Measurements from ENCODE around the gene E2F1.

E2F1 gene

DNA sequence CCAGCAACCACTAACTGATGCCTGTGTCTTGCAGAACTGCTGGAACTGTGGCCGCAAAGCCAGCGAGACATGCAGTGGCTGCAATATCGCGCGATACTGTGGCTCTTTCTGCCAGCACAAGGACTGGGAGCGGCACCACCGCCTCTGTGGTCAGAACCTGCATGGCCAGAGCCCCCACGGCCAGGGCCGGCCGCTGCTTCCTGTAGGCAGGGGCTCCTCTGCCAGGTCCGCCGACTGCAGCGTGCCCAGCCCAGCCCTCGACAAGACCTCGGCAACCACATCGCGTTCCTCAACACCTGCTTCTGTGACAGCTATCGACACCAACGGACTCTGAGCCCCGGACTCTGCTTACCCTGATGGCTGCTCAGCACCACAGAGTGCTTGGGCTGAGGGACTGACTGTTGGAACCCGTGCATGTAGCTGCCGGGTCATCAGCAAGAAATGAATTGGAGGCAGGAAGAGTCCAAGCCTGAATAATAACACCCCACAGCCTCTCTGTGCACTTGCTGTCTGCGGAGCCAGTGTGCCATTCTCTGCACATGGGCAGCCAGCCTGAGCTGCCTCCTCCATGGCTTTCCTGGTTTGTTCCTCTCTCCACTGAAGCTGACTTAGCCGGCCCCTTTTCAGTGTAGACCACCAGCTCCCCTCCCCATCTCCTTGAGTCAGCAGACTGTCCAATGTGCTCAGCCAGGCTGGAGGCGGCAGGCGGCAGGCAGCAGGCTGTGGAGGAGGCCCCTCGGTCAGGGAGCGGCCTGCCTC lies 41.7 kb downstream of the E2F1 start:
- Histone ChIP-seq H3K9me2 (replicated peaks; ENCODE audit: control insufficient read depth, low read length) (no peaks in the 10 kb centered on the region), H3K4me1 (ENCODE audit: control insufficient read depth, low read length) (no peaks in the 10 kb centered on the region), H4K20me1 (ENCODE audit: control insufficient read depth, insufficient read depth, low read depth, low read length) (no peaks in the 10 kb centered on the region), H3F3A (ENCODE audit: control insufficient read depth, insufficient read depth) (no peaks in the 10 kb centered on the region), H3K4me2 (ENCODE audit: low read length) (no peak overlapping the region), H3K36me3 (ENCODE audit: control insufficient read depth, low read length) (peaks cover 5% of the 10 kb centered on the region; the same call in 1 of the 2 replicates), H3K79me2 (ENCODE audit: control insufficient read depth, low read length) (no peaks in the 10 kb centered on the region), H3K27ac (ENCODE audit: low read depth, low read length) (no peak overlapping the region), H3K4me3 (ENCODE audit: low read length) (no peak overlapping the region), H3K27me3 (ENCODE audit: control insufficient read depth, low read length) (no peaks in the 10 kb centered on the region), H3K9me3 (ENCODE audit: control insufficient read depth, insufficient read depth, low read length) (no peaks in the 10 kb centered on the region)
- TF ChIP-seq, protein P1, sequence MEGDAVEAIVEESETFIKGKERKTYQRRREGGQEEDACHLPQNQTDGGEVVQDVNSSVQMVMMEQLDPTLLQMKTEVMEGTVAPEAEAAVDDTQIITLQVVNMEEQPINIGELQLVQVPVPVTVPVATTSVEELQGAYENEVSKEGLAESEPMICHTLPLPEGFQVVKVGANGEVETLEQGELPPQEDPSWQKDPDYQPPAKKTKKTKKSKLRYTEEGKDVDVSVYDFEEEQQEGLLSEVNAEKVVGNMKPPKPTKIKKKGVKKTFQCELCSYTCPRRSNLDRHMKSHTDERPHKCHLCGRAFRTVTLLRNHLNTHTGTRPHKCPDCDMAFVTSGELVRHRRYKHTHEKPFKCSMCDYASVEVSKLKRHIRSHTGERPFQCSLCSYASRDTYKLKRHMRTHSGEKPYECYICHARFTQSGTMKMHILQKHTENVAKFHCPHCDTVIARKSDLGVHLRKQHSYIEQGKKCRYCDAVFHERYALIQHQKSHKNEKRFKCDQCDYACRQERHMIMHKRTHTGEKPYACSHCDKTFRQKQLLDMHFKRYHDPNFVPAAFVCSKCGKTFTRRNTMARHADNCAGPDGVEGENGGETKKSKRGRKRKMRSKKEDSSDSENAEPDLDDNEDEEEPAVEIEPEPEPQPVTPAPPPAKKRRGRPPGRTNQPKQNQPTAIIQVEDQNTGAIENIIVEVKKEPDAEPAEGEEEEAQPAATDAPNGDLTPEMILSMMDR (IDR thresholded peaks at IDR 0.05; ENCODE audit: low read depth, low read length, poor library complexity, severe bottlenecking), result no peak
- no peak for TF ChIP-seq EZH2phosphoT487 (IDR thresholded peaks at IDR 0.05; ENCODE audit: borderline replicate concordance, low read length)

- Histone ChIP-seq H3K4me2 (ENCODE audit: low read length) (no peak overlapping the region), H3K9me3 (ENCODE audit: control insufficient read depth, insufficient read depth, low read length) (no peaks in the 10 kb centered on the region), H3K36me3 (ENCODE audit: control insufficient read depth, low read length) (peaks cover 5% of the 10 kb centered on the region; the same call in 1 of the 2 replicates), H3K4me1 (ENCODE audit: control insufficient read depth, low read length) (no peaks in the 10 kb centered on the region), H4K20me1 (ENCODE audit: control insufficient read depth, insufficient read depth, low read depth, low read length) (no peaks in the 10 kb centered on the region), H3K9me2 (replicated peaks; ENCODE audit: control insufficient read depth, low read length) (no peaks in the 10 kb centered on the region), H3K4me3 (ENCODE audit: low read length) (no peak overlapping the region), H3F3A (ENCODE audit: control insufficient read depth, insufficient read depth) (no peaks in the 10 kb centered on the region), H3K27me3 (ENCODE audit: control insufficient read depth, low read length) (no peaks in the 10 kb centered on the region), H3K27ac (ENCODE audit: low read depth, low read length) (no peak overlapping the region), H3K79me2 (ENCODE audit: control insufficient read depth, low read length) (no peaks in the 10 kb centered on the region)
- no peak for TF ChIP-seq EZH2phosphoT487 (IDR thresholded peaks at IDR 0.05; ENCODE audit: borderline replicate concordance, low read length)
- TF ChIP-seq, protein P1 (IDR thresholded peaks at IDR 0.05; ENCODE audit: low read depth, low read length, poor library complexity, severe bottlenecking), result no peak
Measured at GRCh38 chr20:33640287-33640686, 45.9 kb downstream of the E2F1 start.

DNA sequence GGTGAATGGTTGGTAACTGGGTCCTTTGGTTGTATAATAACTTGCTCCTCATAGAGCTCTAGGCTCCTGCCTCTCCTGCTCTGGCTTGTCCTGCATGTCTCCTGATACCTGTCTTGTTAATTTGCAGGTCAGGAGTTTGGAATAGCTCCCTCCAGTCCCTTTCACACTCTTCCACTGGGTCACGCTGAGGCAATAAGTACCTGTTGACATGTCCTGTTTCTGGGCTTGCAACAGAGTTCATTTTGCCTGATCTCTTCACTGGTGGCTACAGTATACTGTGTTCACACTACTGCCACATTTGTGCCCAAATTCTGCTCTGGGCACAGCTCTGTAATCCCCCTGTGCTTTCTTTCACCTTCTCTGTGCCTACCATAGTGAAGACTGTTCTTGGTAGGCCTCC lies 49.4 kb downstream of the E2F1 start:
- no peaks in the 10 kb centered on the region for H3K9me3 ChIP-seq (ENCODE audit: control insufficient read depth, insufficient read depth, low read length)
- no peaks in the 10 kb centered on the region for H3K79me2 ChIP-seq (ENCODE audit: control insufficient read depth, low read length)
- H3K27ac ChIP-seq (ENCODE audit: low read depth, low read length), result no peak overlapping the region
- no peak for TF ChIP-seq EZH2phosphoT487 (IDR thresholded peaks at IDR 0.05; ENCODE audit: borderline replicate concordance, low read length)
- TF ChIP-seq, protein P1 (IDR thresholded peaks at IDR 0.05; ENCODE audit: low read depth, low read length, poor library complexity, severe bottlenecking), result no peak
- H3K4me3 ChIP-seq (ENCODE audit: low read length), result no peak overlapping the region
- H3K9me2 ChIP-seq (replicated peaks; ENCODE audit: control insufficient read depth, low read length), result no peaks in the 10 kb centered on the region
- H3K27me3 ChIP-seq (ENCODE audit: control insufficient read depth, low read length), result no peaks in the 10 kb centered on the region
- H4K20me1 ChIP-seq (ENCODE audit: control insufficient read depth, insufficient read depth, low read depth, low read length), result no peaks in the 10 kb centered on the region
- peaks cover 5% of the 10 kb centered on the region; the same call in 1 of the 2 replicates for H3K36me3 ChIP-seq (ENCODE audit: control insufficient read depth, low read length)
- no peak overlapping the region for H3K4me2 ChIP-seq (ENCODE audit: low read length)
- H3F3A ChIP-seq (ENCODE audit: control insufficient read depth, insufficient read depth), result no peaks in the 10 kb centered on the region
- no peaks in the 10 kb centered on the region for H3K4me1 ChIP-seq (ENCODE audit: control insufficient read depth, low read length)

Data from DOHH2 (cell line).